ENCODE results near the gene CLDN20. TPM values are rescaled to one million over a fixed set of nuclear protein-coding genes. Genes with fewer than 3 reads are reported as not detected.

CLDN20 gene
- total and polyA plus RNA-seq, 10 of the 15 experiments (the other 5 are each of a cell fraction or from before 2014, with no cell fraction given) = 0.13 to 0.23 TPM; not detected in 8

- TF ChIP-seq USF1 (IDR thresholded peaks at IDR 0.05; ENCODE audit: borderline replicate concordance, extremely low read length, insufficient read depth, low read depth, low read length) (no peak), CBX5 (IDR thresholded peaks at IDR 0.05; ENCODE audit: low read depth) (no peak)
Measured at GRCh38 chr6:155254139-155254538, 9.7 kb upstream of the CLDN20 start (continued).

GRCh38 chr6:155256122-155256795, 7.6 kb upstream of the CLDN20 start:
- DNase-seq (ENCODE audit: low read depth, low spot score) (no peak), ATAC-seq (no peak), FAIRE-seq (no peak)
- CTCF ChIA-PET = interaction anchor here (0.8 kb wide), 1 partner anchor 78 kb away, joined by 3 read pairs; no protein-coding TSS in a partner anchor
- no peaks in the 10 kb centered on the region for H3K79me2 ChIP-seq (ENCODE audit: control insufficient read depth, insufficient read depth, low read length)
- no peak overlapping the region for H3K4me3 ChIP-seq
- no peaks in the 10 kb centered on the region for H4K20me1 ChIP-seq (ENCODE audit: control insufficient read depth, insufficient read depth)
- no peaks in the 10 kb centered on the region for H3K9me3 ChIP-seq (replicated peaks; ENCODE audit: control insufficient read depth, insufficient read depth, low read length)
- SMC1A ChIA-PET (ENCODE audit: uncharacterized antibody, unreplicated experiment) = interaction anchor here (0.7 to 1.1 kb wide), 4 partner anchors 8 to 77 kb away, joined by 3 read pairs; no protein-coding TSS in a partner anchor
- H3K4me2 ChIP-seq (ENCODE audit: control insufficient read depth, insufficient read depth) = no peak overlapping the region
- no peak overlapping the region for H2AFZ ChIP-seq (ENCODE audit: control insufficient read depth, low read depth, low read length)
- no TSS peak for BruUV-seq (replicated peaks)
- TF ChIP-seq HCFC1 (IDR thresholded peaks at IDR 0.05; ENCODE audit: low read length) = no peak
- no peak for TF ChIP-seq POLR2AphosphoS2 (IDR thresholded peaks at IDR 0.05; ENCODE audit: low read depth, low read length)
- no peak for TF ChIP-seq NR2F1 (conservative IDR thresholded peaks at IDR 0.05)
- TF ChIP-seq SUPT20H (IDR thresholded peaks at IDR 0.05; ENCODE audit: borderline replicate concordance, control insufficient read depth, low read depth, low read length) = no peak
- TF ChIP-seq SKIL (IDR thresholded peaks at IDR 0.05; ENCODE audit: low read depth, poor library complexity, severe bottlenecking) = no peak
- no peak for TF ChIP-seq NKRF (conservative IDR thresholded peaks at IDR 0.05)
- TF ChIP-seq ETV6 (conservative IDR thresholded peaks at IDR 0.05 in 1 of 2, IDR thresholded peaks at IDR 0.05 in 1 of 2; ENCODE audit: borderline replicate concordance in 1 of 2, low read depth in 1 of 2) = no peak
- no peak for TF ChIP-seq NFYA (IDR thresholded peaks at IDR 0.05; ENCODE audit: borderline replicate concordance, low read depth, low read length)
- no peak for TF ChIP-seq BCL11A (IDR thresholded peaks at IDR 0.05; ENCODE audit: low read depth, low read length)
- no peak for TF ChIP-seq JUNB (IDR thresholded peaks at IDR 0.05)
- in situ Hi-C loops (cut with MboI) (no loop called here), intact Hi-C loops (cut with micrococcal nuclease; ENCODE audit: unreplicated experiment) (no loop called here)
- peaks cover 5% of the 10 kb centered on the region for H3K4me1 ChIP-seq (ENCODE audit: control insufficient read depth, insufficient read depth, low read length)
- no peak overlapping the region for H3K27ac ChIP-seq (ENCODE audit: control insufficient read depth, insufficient read depth)
- 92% methylated on average over 13 of the region's 13 CpGs for WGBS (ENCODE audit: insufficient coverage, insufficient replicate concordance, low lambda C conversion rate, missing lambda C conversion rate)
- POLR2A ChIA-PET = no interaction called here
- no peak overlapping the region for H3K9ac ChIP-seq (ENCODE audit: control insufficient read depth, insufficient read depth, low read length)
- peaks cover 21 to 26% of the 10 kb centered on the region in 2 experiments; a peak in 3 of 4 replicates for H3K36me3 ChIP-seq (ENCODE audit: control insufficient read depth in 2 of 2, insufficient read depth in 2 of 2, low read length in 1 of 2)
- RAD21 ChIA-PET (ENCODE audit: unreplicated experiment) = no interaction called here
- H3K27me3 ChIP-seq (replicated peaks in 1 of 2; ENCODE audit: control insufficient read depth in 2 of 2, insufficient read depth in 2 of 2, low read length in 1 of 2) = no peaks in the 10 kb centered on the region

Data from GM12878 (cell line).